ENCODE data around the gene LPP. TPM values are rescaled to one million over a fixed set of nuclear protein-coding genes. Genes with fewer than 3 reads are reported as not detected.

LPP gene
- total RNA-seq, 1 donor from 2014 or later = 222 TPM

DNA sequence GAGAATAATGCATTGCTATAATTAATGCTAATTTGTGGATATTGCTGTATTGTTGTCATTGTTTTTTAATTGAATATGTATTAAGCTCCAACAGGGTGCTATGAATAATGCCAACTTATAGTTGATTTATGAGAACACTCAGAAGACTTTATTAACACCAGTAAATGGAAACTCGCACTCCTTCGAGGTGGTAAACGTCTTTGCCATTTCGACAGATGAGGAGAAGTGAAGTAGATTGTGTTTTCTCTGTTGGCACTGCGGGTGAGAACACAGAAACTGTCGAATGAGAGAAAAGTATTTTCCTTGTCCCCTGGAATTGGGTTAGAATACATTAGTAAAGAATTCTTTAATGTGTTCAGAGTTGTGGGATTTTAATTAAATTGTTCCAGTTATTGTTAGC lies 354.5 kb downstream of the LPP start:
- H3K4me3 Mint-ChIP-seq (ENCODE audit: unreplicated experiment) = no peak overlapping the region
- Histone ChIP-seq H3K4me2 (ENCODE audit: low read length) (no peak overlapping the region), H2AFZ (ENCODE audit: low read depth, low read length) (no peak overlapping the region), H3K9me3 (ENCODE audit: insufficient read depth, low read depth, low read length) (no peaks in the 10 kb centered on the region), H3K27me3 (ENCODE audit: insufficient read depth, low read length) (no peaks in the 10 kb centered on the region), H3K4me3 (ENCODE audit: insufficient read depth, low read depth, low read length) (no peak overlapping the region), H3K36me3 (ENCODE audit: insufficient read depth, low read length) (no peaks in the 10 kb centered on the region), H4K20me1 (ENCODE audit: insufficient read depth, low read length) (peaks cover 11% of the 10 kb centered on the region), H3K4me1 (ENCODE audit: insufficient read depth, low read length) (peaks cover 33% of the 10 kb centered on the region), H3K79me2 (ENCODE audit: insufficient read depth, low read length) (peaks cover 60% of the 10 kb centered on the region), H3K27ac (ENCODE audit: low read depth, low read length) (no peak overlapping the region), H3K9ac (ENCODE audit: low read length) (no peak overlapping the region)
- peaks cover 22% of the 10 kb centered on the region for H3K36me3 Mint-ChIP-seq (ENCODE audit: low read depth, unreplicated experiment)
- TF ChIP-seq EZH2 (IDR thresholded peaks at IDR 0.05; ENCODE audit: insufficient read depth, low read length) = no peak
- TF ChIP-seq, protein P1, sequence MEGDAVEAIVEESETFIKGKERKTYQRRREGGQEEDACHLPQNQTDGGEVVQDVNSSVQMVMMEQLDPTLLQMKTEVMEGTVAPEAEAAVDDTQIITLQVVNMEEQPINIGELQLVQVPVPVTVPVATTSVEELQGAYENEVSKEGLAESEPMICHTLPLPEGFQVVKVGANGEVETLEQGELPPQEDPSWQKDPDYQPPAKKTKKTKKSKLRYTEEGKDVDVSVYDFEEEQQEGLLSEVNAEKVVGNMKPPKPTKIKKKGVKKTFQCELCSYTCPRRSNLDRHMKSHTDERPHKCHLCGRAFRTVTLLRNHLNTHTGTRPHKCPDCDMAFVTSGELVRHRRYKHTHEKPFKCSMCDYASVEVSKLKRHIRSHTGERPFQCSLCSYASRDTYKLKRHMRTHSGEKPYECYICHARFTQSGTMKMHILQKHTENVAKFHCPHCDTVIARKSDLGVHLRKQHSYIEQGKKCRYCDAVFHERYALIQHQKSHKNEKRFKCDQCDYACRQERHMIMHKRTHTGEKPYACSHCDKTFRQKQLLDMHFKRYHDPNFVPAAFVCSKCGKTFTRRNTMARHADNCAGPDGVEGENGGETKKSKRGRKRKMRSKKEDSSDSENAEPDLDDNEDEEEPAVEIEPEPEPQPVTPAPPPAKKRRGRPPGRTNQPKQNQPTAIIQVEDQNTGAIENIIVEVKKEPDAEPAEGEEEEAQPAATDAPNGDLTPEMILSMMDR (IDR thresholded peaks at IDR 0.05; ENCODE audit: insufficient read depth, low read depth, low read length) = no peak
- peaks cover 15% of the 10 kb centered on the region for H3K9me3 Mint-ChIP-seq (ENCODE audit: unreplicated experiment)
- H3K4me1 Mint-ChIP-seq (ENCODE audit: low read depth, unreplicated experiment) = peaks cover 58% of the 10 kb centered on the region
- H3K27me3 Mint-ChIP-seq (ENCODE audit: low read depth, unreplicated experiment) = no peaks in the 10 kb centered on the region
- peak overlapping the region; percentile 94 for H3K27ac Mint-ChIP-seq (ENCODE audit: unreplicated experiment)
- DNase-seq (ENCODE audit: low read depth) (no peak), FAIRE-seq (peak; percentile 64)

DNA sequence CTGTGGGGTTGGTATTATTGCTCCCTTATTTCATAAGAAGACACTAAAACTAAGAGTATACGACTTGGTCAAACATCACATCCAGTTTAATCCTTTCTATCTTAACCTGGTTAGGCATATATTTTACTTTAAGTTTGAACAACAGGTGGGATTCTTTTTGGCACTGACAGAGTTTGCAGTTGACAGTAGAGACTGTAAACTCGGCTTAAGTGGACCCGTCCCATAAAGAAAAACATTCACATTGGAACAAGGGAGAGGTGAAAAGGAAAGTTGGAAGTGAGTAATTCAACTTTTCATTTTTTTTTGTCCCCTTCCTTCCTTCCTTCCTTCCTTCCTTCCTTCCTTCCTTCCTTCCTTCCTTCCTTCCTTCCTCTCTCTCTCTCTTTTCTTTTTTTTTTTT lies 355.4 kb downstream of the LPP start:
- TF ChIP-seq, protein P1 (IDR thresholded peaks at IDR 0.05; ENCODE audit: insufficient read depth, low read depth, low read length) = no peak
- TF ChIP-seq EZH2 (IDR thresholded peaks at IDR 0.05; ENCODE audit: insufficient read depth, low read length) = no peak
- H4K20me1 ChIP-seq (ENCODE audit: insufficient read depth, low read length) = peaks cover 7% of the 10 kb centered on the region
- no peaks in the 10 kb centered on the region for H3K9me3 ChIP-seq (ENCODE audit: insufficient read depth, low read depth, low read length)
- no peaks in the 10 kb centered on the region for H3K27me3 ChIP-seq (ENCODE audit: insufficient read depth, low read length)
- no peaks in the 10 kb centered on the region for H3K27me3 Mint-ChIP-seq (ENCODE audit: low read depth, unreplicated experiment)
- DNase-seq (ENCODE audit: low read depth) (no peak), FAIRE-seq (no peak)
- no peak overlapping the region for H2AFZ ChIP-seq (ENCODE audit: low read depth, low read length)
- no peak overlapping the region for H3K27ac Mint-ChIP-seq (ENCODE audit: unreplicated experiment)
- H3K4me3 Mint-ChIP-seq (ENCODE audit: unreplicated experiment) = no peak overlapping the region
- H3K27ac ChIP-seq (ENCODE audit: low read depth, low read length) = no peak overlapping the region
- peaks cover 15% of the 10 kb centered on the region for H3K36me3 Mint-ChIP-seq (ENCODE audit: low read depth, unreplicated experiment)
- H3K36me3 ChIP-seq (ENCODE audit: insufficient read depth, low read length) = no peaks in the 10 kb centered on the region
- peaks cover 38% of the 10 kb centered on the region for H3K4me1 ChIP-seq (ENCODE audit: insufficient read depth, low read length)
- H3K79me2 ChIP-seq (ENCODE audit: insufficient read depth, low read length) = peaks cover 59% of the 10 kb centered on the region
- H3K4me3 ChIP-seq (ENCODE audit: insufficient read depth, low read depth, low read length) = no peak overlapping the region
- no peak overlapping the region for H3K4me2 ChIP-seq (ENCODE audit: low read length)
- peaks cover 7% of the 10 kb centered on the region for H3K9me3 Mint-ChIP-seq (ENCODE audit: unreplicated experiment)
- H3K9ac ChIP-seq (ENCODE audit: low read length) = no peak overlapping the region
- H3K4me1 Mint-ChIP-seq (ENCODE audit: low read depth, unreplicated experiment) = peaks cover 61% of the 10 kb centered on the region

DNA sequence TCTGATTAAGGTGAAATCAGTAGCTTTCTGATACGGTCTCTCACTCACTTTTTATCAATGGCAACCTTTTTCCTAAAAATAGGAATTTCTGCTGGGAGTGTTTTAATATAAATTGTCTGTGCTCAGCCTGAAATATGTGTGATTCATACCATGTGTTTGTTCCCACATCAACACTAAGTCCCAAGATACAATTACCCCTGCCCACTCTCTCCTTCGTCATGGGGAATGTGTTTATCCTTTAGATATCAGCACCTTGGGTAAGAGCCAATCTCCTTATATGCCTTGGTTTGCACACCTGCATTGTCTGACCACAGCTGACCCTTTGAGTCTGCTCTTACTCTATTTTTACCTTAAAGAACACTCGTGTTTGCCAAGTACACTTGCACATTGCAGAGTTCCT lies 356.4 kb downstream of the LPP start:
- Mint-ChIP-seq H3K9me3 (ENCODE audit: unreplicated experiment) (peaks cover under 1% of the 10 kb centered on the region), H3K4me1 (ENCODE audit: low read depth, unreplicated experiment) (peaks cover 55% of the 10 kb centered on the region), H3K27ac (ENCODE audit: unreplicated experiment) (peak overlapping the region; percentile 92), H3K4me3 (ENCODE audit: unreplicated experiment) (no peak overlapping the region), H3K36me3 (ENCODE audit: low read depth, unreplicated experiment) (peaks cover 7% of the 10 kb centered on the region), H3K27me3 (ENCODE audit: low read depth, unreplicated experiment) (no peaks in the 10 kb centered on the region)
- peak; percentile 78 for FAIRE-seq
- Histone ChIP-seq H3K79me2 (ENCODE audit: insufficient read depth, low read length) (peaks cover 60% of the 10 kb centered on the region), H3K36me3 (ENCODE audit: insufficient read depth, low read length) (no peaks in the 10 kb centered on the region), H3K4me1 (ENCODE audit: insufficient read depth, low read length) (peaks cover 38% of the 10 kb centered on the region), H3K4me3 (ENCODE audit: insufficient read depth, low read depth, low read length) (peak overlapping the region; percentile 24), H2AFZ (ENCODE audit: low read depth, low read length) (no peak overlapping the region), H4K20me1 (ENCODE audit: insufficient read depth, low read length) (peaks cover 7% of the 10 kb centered on the region), H3K27me3 (ENCODE audit: insufficient read depth, low read length) (no peaks in the 10 kb centered on the region), H3K27ac (ENCODE audit: low read depth, low read length) (peak overlapping the region; percentile 82), H3K9ac (ENCODE audit: low read length) (peak overlapping the region; percentile 70), H3K4me2 (ENCODE audit: low read length) (peak overlapping the region; percentile 67), H3K9me3 (ENCODE audit: insufficient read depth, low read depth, low read length) (no peaks in the 10 kb centered on the region)
- no peak for TF ChIP-seq EZH2 (IDR thresholded peaks at IDR 0.05; ENCODE audit: insufficient read depth, low read length)
- TF ChIP-seq, protein P1 (IDR thresholded peaks at IDR 0.05; ENCODE audit: insufficient read depth, low read depth, low read length) = no peak
- peak; percentile 96 for DNase-seq (ENCODE audit: low read depth)
